Left ventricle myocardium inferior (tissue), 1 donor: ENCODE measurements around the gene GTPBP6. TPM values are rescaled to one million over a fixed set of nuclear protein-coding genes. Genes with fewer than 3 reads are reported as not detected.
"Not testable (repeated sequence)": the region's sequence is repeated elsewhere in the genome, so short reads cannot be mapped to it uniquely, and the experiment has no call there.

ENCODE experiments used
- DNase-seq: peaks from one replicate; pipeline ENCODE4 v3.0.0-alpha.2; 2020
- H3K27ac ChIP-seq: fragments of 200-600 bp; replicated peaks from 2 replicates; pipeline ENCODE4 v1.8.0; 2021
- H3K27me3 ChIP-seq: fragments of 200-600 bp; 2 replicates; pipeline ENCODE4 v1.8.0; 2021; ENCODE audit warnings: low read depth
- H3K36me3 ChIP-seq: fragments of 200-600 bp; 2 replicates; pipeline ENCODE4 v1.8.0; 2021
- H3K4me1 ChIP-seq: fragments of 200-600 bp; 2 replicates; pipeline ENCODE4 v1.8.0; 2021
- H3K4me3 ChIP-seq: fragments of 200-600 bp; 2 replicates; pipeline ENCODE4 v1.8.0; 2021; ENCODE audit warnings: mild to moderate bottlenecking, moderate library complexity
- H3K9me3 ChIP-seq: fragments of 200-600 bp; replicated peaks from 2 replicates; pipeline ENCODE4 v1.8.0; 2021
- intact Hi-C: fragments of 100-400 bp; cut with micrococcal nuclease; formaldehyde crosslinking; loops from one replicate; pipeline ENCODE4 v1.11.0; 2022
- total RNA-seq: library from RNA; stranded (reverse); fragmentation: NEBNext Ultra II Directional; extraction: Animal tissue kit (Norgen Biotek cat#: 25700); gene quantifications from one replicate; pipeline ENCODE4 v1.2.1, GENCODE V29; 2021
- TF ChIP-seq, protein P1 (sequence below): fragments of 200-600 bp; IDR thresholded peaks from 2 replicates; pipeline ENCODE4 v1.8.0; 2021; ENCODE audit warnings: antibody characterized with exemption, mild to moderate bottlenecking, borderline replicate concordance
- donor health status: DM: no; HTN: yes; CAD: no; lungs with severe emphysema.

Gene GTPBP6
- total RNA-seq, 1 donor from 2014 or later, result 51.1 TPM

DNA sequence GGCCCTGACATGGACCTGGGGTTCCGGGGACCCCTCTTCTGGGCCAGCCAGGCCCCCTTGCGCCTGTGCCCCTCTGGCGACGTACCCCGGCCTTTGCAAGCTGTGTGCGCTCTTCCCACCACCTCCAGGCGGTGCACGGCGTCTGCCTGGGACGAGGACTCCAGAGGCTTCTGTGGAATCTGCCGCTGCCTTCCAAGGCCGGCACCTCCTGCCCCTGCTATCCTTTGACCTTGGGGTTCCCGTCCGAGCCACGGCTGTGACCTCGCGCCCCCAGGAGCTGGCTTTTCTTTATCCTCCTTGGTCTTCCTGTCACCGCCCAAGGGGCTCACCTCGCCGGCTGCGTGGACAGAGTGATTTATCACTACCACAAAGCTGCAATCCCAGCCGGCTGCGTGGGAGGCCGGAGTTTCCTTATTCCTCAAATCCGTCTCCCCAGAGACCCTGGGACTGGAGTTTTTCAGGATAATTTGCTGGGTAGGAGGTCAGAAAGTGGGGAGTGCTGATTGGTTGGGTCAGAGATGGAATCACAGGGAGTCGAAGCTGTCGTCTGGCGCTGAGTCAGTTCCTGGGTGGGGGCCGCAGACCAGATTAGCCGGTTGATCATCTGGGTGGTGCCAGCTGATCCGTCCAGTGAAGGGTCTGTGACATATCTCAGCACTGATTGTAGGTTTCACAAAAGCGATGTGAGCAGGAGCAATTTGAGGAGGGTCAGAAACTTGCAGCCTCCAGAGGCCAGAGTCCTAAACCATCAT, 57.3 kb downstream of the GTPBP6 start:
- Histone ChIP-seq H3K4me3 (peak overlapping the region; percentile 35), H3K9me3 (no peaks in the 10 kb centered on the region), H3K27me3 (peaks cover 12% of the 10 kb centered on the region), H3K36me3 (no peaks in the 10 kb centered on the region), H3K4me1 (peaks cover 15% of the 10 kb centered on the region), H3K27ac (peak overlapping the region; percentile 27)
- TF ChIP-seq, protein P1, sequence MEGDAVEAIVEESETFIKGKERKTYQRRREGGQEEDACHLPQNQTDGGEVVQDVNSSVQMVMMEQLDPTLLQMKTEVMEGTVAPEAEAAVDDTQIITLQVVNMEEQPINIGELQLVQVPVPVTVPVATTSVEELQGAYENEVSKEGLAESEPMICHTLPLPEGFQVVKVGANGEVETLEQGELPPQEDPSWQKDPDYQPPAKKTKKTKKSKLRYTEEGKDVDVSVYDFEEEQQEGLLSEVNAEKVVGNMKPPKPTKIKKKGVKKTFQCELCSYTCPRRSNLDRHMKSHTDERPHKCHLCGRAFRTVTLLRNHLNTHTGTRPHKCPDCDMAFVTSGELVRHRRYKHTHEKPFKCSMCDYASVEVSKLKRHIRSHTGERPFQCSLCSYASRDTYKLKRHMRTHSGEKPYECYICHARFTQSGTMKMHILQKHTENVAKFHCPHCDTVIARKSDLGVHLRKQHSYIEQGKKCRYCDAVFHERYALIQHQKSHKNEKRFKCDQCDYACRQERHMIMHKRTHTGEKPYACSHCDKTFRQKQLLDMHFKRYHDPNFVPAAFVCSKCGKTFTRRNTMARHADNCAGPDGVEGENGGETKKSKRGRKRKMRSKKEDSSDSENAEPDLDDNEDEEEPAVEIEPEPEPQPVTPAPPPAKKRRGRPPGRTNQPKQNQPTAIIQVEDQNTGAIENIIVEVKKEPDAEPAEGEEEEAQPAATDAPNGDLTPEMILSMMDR, result no peak
- intact Hi-C loops, result no loop called here
- no peak for DNase-seq

DNA sequence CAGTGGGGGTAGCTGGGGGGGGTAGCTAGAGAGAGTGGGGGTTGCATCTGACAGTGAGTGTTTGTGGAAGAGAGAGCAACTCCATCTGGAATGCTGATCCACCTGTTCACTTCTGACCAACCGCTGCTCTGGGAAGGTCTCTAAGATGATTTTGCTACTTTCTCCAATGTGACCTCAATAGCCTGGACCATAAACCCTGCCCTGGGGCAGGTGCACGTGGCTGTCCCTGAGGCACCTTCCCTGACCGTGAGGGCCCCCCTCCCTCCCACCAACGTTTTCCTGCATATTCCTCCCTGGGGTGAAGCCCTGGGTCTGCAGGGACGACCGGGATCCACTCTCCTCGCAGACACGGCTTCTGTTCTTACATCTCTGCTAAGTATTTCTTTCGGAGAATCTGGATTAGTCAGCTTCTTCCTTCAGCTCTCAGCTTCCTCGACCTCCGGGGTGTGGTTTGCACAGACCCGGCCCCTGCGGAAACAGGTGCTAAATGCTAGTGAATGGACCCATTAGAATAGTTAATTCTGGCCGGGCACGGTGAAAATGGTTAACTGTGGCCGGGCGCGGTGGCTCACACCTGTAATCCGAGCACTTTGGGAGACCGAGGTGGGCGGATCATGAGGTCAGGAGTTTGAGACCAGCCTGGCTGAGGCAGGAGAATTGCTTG, 58.8 kb downstream of the GTPBP6 start:
- intact Hi-C loops, result no loop called here
- H3K27ac ChIP-seq, result no peak overlapping the region
- TF ChIP-seq, protein P1, result no peak
- H3K36me3 ChIP-seq, result no peaks in the 10 kb centered on the region
- H3K9me3 ChIP-seq, result no peaks in the 10 kb centered on the region
- H3K4me3 ChIP-seq, result no peak overlapping the region
- H3K4me1 ChIP-seq, result peaks cover 15% of the 10 kb centered on the region
- peaks cover 12% of the 10 kb centered on the region for H3K27me3 ChIP-seq
- no peak for DNase-seq

DNA sequence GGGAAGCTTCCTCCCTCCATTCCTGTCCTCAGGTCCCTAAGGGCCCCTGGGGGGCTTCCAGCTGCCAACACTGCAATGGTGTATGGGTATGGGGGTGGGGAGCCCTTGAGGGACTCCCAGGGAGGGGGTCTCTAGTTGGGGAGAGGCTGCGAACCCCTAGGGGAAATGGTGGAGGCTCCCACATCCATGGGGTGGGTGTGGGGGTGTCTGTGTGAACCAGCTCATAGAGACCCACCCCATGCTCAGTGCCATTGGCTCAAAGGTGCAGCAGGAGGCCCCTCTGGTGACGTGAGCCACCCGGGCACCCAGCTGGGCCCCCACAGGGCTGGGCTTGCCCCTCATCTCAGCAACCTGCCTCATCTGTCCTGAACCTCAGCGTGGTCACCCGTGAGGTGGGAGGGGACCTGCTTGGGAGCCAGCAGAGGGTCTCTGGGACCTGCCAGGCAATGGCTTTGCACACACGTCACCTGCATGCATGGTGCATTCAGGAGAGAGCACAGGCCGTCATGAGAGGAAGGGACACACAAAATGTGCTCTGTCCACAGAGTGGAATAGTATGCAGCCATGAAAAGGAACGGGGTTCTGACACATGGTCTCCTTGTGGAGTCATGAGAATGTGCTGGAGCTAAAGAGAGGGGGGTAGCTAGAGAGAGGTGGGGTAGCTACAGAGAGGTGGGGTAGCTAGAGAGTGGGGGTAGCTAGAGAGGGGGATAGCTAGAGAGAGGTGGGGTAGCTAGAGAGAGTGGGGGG, 60.1 kb downstream of the GTPBP6 start:
- no peaks in the 10 kb centered on the region for H3K9me3 ChIP-seq
- no peaks in the 10 kb centered on the region for H3K36me3 ChIP-seq
- DNase-seq, result no peak
- peaks cover 15% of the 10 kb centered on the region for H3K4me1 ChIP-seq
- H3K27me3 ChIP-seq, result peaks cover 12% of the 10 kb centered on the region
- TF ChIP-seq, protein P1, result no peak
- H3K4me3 ChIP-seq, result no peak overlapping the region
- H3K27ac ChIP-seq, result no peak overlapping the region
- intact Hi-C loops, result no loop called here

DNA sequence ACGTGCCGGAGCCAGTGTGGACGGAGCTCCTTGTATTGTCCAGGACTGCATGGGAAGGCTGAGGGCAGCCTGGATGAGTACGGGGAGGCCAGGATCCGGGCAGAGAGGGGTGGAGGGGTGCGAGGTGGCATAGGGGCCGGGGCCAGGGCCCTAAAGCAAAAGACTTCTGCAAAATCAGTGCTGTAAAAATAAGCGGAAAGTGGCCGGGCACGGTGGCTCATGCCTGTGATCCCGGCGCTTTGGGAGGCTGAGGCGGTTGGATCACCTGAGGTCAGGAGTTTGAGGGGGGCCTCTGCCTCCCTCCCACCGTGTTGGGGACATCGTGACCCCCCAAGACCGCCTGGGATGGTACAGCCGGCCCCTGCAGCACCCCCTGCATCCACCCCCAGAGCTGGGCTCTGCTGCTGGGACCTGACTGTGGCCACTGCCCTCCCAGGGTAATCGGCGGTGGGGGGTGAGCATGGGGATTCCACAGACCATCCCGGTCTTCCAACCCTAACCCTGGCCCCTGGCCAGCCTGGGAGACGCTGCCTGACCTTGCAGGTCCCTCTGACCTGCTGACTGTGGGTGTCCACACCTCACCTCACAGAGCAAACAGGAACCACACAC, 60.8 kb downstream of the GTPBP6 start:
- no peak overlapping the region for H3K27ac ChIP-seq
- H3K4me1 ChIP-seq, result peaks cover 14% of the 10 kb centered on the region
- TF ChIP-seq, protein P1, result no peak
- no peak overlapping the region for H3K4me3 ChIP-seq
- H3K9me3 ChIP-seq, result no peaks in the 10 kb centered on the region
- no peak for DNase-seq
- peaks cover 12% of the 10 kb centered on the region for H3K27me3 ChIP-seq
- intact Hi-C loops, result no loop called here
- H3K36me3 ChIP-seq, result no peaks in the 10 kb centered on the region

DNA sequence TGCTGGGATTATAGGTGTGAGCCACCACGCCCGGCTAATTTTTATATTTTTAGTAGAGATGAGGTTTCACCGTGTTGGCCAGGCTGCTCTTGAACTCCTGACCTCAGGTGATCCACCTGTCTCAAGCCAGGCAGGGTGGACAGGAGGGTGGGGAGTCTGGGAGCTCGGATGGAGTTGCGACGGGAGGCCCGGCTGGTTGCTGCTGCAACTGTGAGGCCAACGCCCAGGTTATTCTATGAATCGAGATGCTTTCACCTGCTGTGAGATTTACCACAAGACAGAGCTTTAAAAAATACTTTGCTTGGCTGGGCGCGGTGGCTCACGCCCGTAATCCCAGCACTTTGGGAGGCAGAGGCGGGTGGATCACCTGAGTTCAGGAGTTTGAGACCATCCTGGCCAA, 61.5 kb downstream of the GTPBP6 start:
- DNase-seq, H3K27ac ChIP-seq, H3K36me3 ChIP-seq, H3K9me3 ChIP-seq, H3K4me1 ChIP-seq, H3K4me3 ChIP-seq, intact Hi-C loops: not testable (repeated sequence)
- H3K27me3 ChIP-seq, result peaks cover 12% of the 10 kb centered on the region
